ENCODE measurements around the gene ATP6V0A1. TPM values are rescaled to one million over a fixed set of nuclear protein-coding genes. Genes with fewer than 3 reads are reported as not detected.
A peak's percentile ranks its signal among the peaks of the same experiment; 100 is the strongest.
"Not testable (repeated sequence)": the region's sequence is repeated elsewhere in the genome, so short reads cannot be mapped to it uniquely, and the experiment has no call there.

The ATP6V0A1 gene
- total RNA-seq, 1 donor from 2014 or later = 61.3 TPM

- DNase-seq (ENCODE audit: low spot score) = no peak
- Mint-ChIP-seq H3K27ac (ENCODE audit: unreplicated experiment) (peak overlapping the region; percentile 87), H3K4me1 (ENCODE audit: low read depth) (peaks cover 32% of the 10 kb centered on the region), H3K36me3 (ENCODE audit: low read depth) (peaks cover 12% of the 10 kb centered on the region), H3K27me3 (ENCODE audit: low read depth) (no peaks in the 10 kb centered on the region), H3K4me3 (ENCODE audit: unreplicated experiment) (peak overlapping the region; percentile 85), H3K9me3 (ENCODE audit: low read depth) (no peaks in the 10 kb centered on the region)
- TF ChIP-seq CTCF (IDR thresholded peaks at IDR 0.05) = peak; percentile 21
These were observed 77.9 kb downstream of the ATP6V0A1 start for GRCh38 chr17:42536372-42537155.

DNA sequence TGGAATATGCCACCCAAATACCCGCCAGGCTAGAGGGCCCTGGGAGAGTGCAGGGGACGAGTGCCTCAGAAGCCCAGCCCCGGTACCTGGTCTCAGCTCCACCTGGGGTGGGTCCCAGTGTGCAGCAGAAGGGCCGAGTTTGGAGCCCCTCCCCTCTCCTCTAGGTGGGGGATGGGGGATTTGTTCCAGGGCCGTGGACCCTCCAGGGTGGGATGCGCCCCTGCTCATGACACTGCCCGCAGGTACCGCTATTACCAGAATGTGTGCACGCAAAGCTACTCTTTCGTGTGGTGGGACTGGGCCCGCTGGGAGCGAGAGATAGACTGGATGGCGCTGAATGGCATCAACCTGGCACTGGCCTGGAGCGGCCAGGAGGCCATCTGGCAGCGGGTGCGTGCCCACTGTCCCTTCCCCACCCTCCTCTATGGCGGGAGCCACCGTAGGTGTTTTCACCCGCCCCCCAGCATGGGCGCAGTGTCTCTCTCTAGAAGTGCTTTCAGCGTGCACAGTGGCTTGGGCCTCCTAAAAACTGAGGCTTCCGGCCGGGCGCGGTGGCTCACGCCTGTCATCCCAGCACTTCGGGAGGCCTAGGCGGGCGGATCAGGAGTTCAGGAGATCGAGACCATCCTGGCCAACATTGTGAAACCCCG lies 78.6 kb downstream of the ATP6V0A1 start:
- Mint-ChIP-seq H3K27ac (ENCODE audit: unreplicated experiment) (no peak overlapping the region), H3K4me1 (ENCODE audit: low read depth) (peaks cover 29% of the 10 kb centered on the region), H3K9me3 (ENCODE audit: low read depth) (no peaks in the 10 kb centered on the region), H3K27me3 (ENCODE audit: low read depth) (no peaks in the 10 kb centered on the region), H3K4me3 (ENCODE audit: unreplicated experiment) (peak overlapping the region; percentile 85), H3K36me3 (ENCODE audit: low read depth) (peaks cover 12% of the 10 kb centered on the region)
- DNase-seq (ENCODE audit: low spot score) = no peak
- TF ChIP-seq CTCF (IDR thresholded peaks at IDR 0.05) = no peak

GRCh38 chr17:42537826-42538451 lies 79.3 kb downstream of the ATP6V0A1 start:
- peaks cover 29% of the 10 kb centered on the region for H3K4me1 Mint-ChIP-seq (ENCODE audit: low read depth)
- DNase-seq (ENCODE audit: low spot score) = no peak

DNA sequence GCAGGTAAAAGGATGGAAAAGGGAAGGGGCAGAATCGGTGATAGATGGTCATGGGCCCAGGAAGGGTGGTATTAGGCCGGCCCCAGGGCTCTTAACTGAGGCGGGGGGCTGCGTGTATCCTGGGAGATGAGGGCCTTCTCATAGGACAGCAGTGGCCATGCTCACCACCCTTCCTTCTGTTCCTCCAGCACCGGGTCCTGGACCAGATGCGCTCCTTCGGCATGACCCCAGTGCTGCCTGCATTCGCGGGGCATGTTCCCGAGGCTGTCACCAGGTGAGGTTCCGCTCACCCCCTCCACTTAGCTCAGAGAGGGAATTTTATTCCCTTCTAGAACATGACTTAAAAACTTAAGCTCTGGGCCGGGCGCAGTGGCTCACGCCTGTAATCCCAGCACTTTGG lies 79.8 kb downstream of the ATP6V0A1 start:
- Mint-ChIP-seq H3K27ac (ENCODE audit: unreplicated experiment) (no peak overlapping the region), H3K27me3 (ENCODE audit: low read depth) (no peaks in the 10 kb centered on the region), H3K4me1 (ENCODE audit: low read depth) (peaks cover 29% of the 10 kb centered on the region), H3K4me3 (ENCODE audit: unreplicated experiment) (no peak overlapping the region), H3K9me3 (ENCODE audit: low read depth) (no peaks in the 10 kb centered on the region), H3K36me3 (ENCODE audit: low read depth) (peaks cover 13% of the 10 kb centered on the region)
- TF ChIP-seq CTCF (IDR thresholded peaks at IDR 0.05) = no peak
- no peak for DNase-seq (ENCODE audit: low spot score)

More at GRCh38 chr17:42537826-42538451, 79.3 kb downstream of the ATP6V0A1 start:
- Mint-ChIP-seq H3K9me3 (ENCODE audit: low read depth) (no peaks in the 10 kb centered on the region), H3K36me3 (ENCODE audit: low read depth) (peaks cover 12% of the 10 kb centered on the region), H3K27ac (ENCODE audit: unreplicated experiment) (no peak overlapping the region), H3K27me3 (ENCODE audit: low read depth) (no peaks in the 10 kb centered on the region), H3K4me3 (ENCODE audit: unreplicated experiment) (peak overlapping the region; percentile 85)
- TF ChIP-seq CTCF (IDR thresholded peaks at IDR 0.05) = no peak

- Mint-ChIP-seq H3K36me3 (ENCODE audit: low read depth) (peaks cover 15% of the 10 kb centered on the region), H3K4me1 (ENCODE audit: low read depth) (peaks cover 24% of the 10 kb centered on the region)
- H3K9me3 Mint-ChIP-seq (ENCODE audit: low read depth); DNase-seq (ENCODE audit: low spot score); H3K4me3 Mint-ChIP-seq (ENCODE audit: unreplicated experiment); H3K27ac Mint-ChIP-seq (ENCODE audit: unreplicated experiment); H3K27me3 Mint-ChIP-seq (ENCODE audit: low read depth): not testable (repeated sequence)
These were observed 81.9 kb downstream of the ATP6V0A1 start for GRCh38 chr17:42540558-42540957.
